ENCODE results near the gene SORCS2. TPM values are rescaled to one million over a fixed set of nuclear protein-coding genes. Genes with fewer than 3 reads are reported as not detected.

The SORCS2 gene
- total RNA-seq, 1 experiment from 2014 or later: not detected

DNA sequence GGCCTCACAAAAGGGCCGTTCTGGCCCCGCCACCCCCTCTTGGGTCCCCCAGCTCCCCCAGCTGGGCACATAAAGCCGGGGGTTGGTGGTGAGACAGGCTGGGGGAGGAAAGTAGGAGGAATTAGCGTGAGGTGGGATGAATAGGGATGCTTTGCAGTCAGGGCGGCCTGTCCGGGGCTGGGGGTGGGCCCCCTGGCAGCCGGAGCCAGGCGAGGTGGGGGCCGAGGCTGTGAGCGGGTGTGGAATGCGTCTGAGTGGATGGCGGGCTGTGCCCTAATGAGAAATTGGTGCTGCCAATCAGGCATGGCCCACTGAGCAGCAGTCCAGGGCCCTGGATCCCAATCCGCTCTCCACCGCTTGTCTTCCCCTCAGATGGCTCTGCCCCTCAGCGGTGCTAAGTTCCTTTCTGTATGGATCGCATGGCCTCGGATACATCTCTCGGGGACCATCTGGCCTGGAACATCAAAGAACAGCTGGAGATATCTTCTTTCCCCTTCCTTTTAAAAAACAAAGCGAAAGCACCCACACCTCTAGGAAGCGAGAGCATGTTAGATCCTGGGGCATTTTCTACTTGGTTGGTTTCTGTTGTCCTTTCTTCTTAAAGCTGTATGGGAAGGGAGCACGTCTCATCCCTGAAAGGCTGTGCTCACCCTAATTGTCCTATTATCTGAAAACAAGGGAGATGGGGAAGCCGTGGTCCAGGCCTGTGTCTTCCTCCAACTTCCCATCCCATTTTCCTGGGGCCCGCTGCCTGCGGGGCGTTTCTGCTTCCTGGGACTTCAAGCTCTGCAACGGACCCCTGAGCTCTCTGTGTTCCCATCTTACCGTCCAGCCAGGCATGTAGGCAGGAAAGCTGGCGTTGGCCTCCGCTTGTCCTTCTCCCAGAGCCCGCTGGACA lies 106.9 kb downstream of the SORCS2 start:
- TF ChIP-seq CTCF (IDR thresholded peaks at IDR 0.05; ENCODE audit: unreplicated experiment): no peak
- Mint-ChIP-seq H3K4me1 (ENCODE audit: insufficient read depth, unreplicated experiment) (no peaks in the 10 kb centered on the region), H3K4me3 (ENCODE audit: unreplicated experiment) (no peak overlapping the region), H3K27ac (ENCODE audit: low read depth, unreplicated experiment) (no peak overlapping the region), H3K27me3 (ENCODE audit: insufficient read depth, unreplicated experiment) (peaks cover 41% of the 10 kb centered on the region), H3K36me3 (ENCODE audit: insufficient read depth, unreplicated experiment) (no peaks in the 10 kb centered on the region), H3K9me3 (ENCODE audit: unreplicated experiment) (no peaks in the 10 kb centered on the region)
- ChIA-PET CTCF (interaction anchor here (0.8 to 1.1 kb wide), 3 partner anchors 105 to 421 kb away, joined by 3 to 4 read pairs (median 3); no protein-coding TSS in a partner anchor), POLR2A (no interaction called here)
- no TSS peak for BruUV-seq (replicated peaks)
- intact Hi-C loops (cut with micrococcal nuclease): no loop called here
- DNase-seq (ENCODE audit: unreplicated experiment): no peak

- Mint-ChIP-seq H3K27me3 (ENCODE audit: insufficient read depth, unreplicated experiment) (peaks cover 46% of the 10 kb centered on the region), H3K27ac (ENCODE audit: low read depth, unreplicated experiment) (no peak overlapping the region), H3K4me1 (ENCODE audit: insufficient read depth, unreplicated experiment) (no peaks in the 10 kb centered on the region), H3K9me3 (ENCODE audit: unreplicated experiment) (no peaks in the 10 kb centered on the region), H3K4me3 (ENCODE audit: unreplicated experiment) (no peak overlapping the region), H3K36me3 (ENCODE audit: insufficient read depth, unreplicated experiment) (no peaks in the 10 kb centered on the region)
- DNase-seq (ENCODE audit: unreplicated experiment): no peak
- intact Hi-C loops (cut with micrococcal nuclease): no loop called here
- BruUV-seq (replicated peaks): no TSS peak
- CTCF ChIA-PET: interaction anchor here (0.8 to 1.1 kb wide), 2 partner anchors 108 to 420 kb away, joined by 3 read pairs; no protein-coding TSS in a partner anchor
- TF ChIP-seq CTCF (IDR thresholded peaks at IDR 0.05; ENCODE audit: unreplicated experiment): no peak
- POLR2A ChIA-PET: no interaction called here
Measured at GRCh38 chr4:7299908-7300710, 107.8 kb downstream of the SORCS2 start.

- CTCF ChIA-PET: no interaction called here
- no peak for TF ChIP-seq CTCF (IDR thresholded peaks at IDR 0.05; ENCODE audit: unreplicated experiment)
- no peak for DNase-seq (ENCODE audit: unreplicated experiment)
- POLR2A ChIA-PET: no interaction called here
- H3K9me3 Mint-ChIP-seq (ENCODE audit: unreplicated experiment): no peaks in the 10 kb centered on the region
- intact Hi-C loops (cut with micrococcal nuclease): no loop called here
- no peaks in the 10 kb centered on the region for H3K4me1 Mint-ChIP-seq (ENCODE audit: insufficient read depth, unreplicated experiment)
- H3K36me3 Mint-ChIP-seq (ENCODE audit: insufficient read depth, unreplicated experiment): no peaks in the 10 kb centered on the region
- H3K27me3 Mint-ChIP-seq (ENCODE audit: insufficient read depth, unreplicated experiment): peaks cover 47% of the 10 kb centered on the region
- no peak overlapping the region for H3K27ac Mint-ChIP-seq (ENCODE audit: low read depth, unreplicated experiment)
- H3K4me3 Mint-ChIP-seq (ENCODE audit: unreplicated experiment): no peak overlapping the region
- BruUV-seq (replicated peaks): no TSS peak
Measured at GRCh38 chr4:7300711-7301095, 108.4 kb downstream of the SORCS2 start.

GRCh38 chr4:7301126-7301785 lies 108.9 kb downstream of the SORCS2 start:
- H3K27ac Mint-ChIP-seq (ENCODE audit: low read depth, unreplicated experiment): no peak overlapping the region
- no peak overlapping the region for H3K4me3 Mint-ChIP-seq (ENCODE audit: unreplicated experiment)
- no peaks in the 10 kb centered on the region for H3K9me3 Mint-ChIP-seq (ENCODE audit: unreplicated experiment)
- CTCF ChIA-PET: interaction anchor here (0.6 to 1.6 kb wide), 3 partner anchors 106 to 109 kb away, joined by 3 to 4 read pairs (median 4); partner anchors contain the start of gene SORCS2
- peaks cover 52% of the 10 kb centered on the region for H3K27me3 Mint-ChIP-seq (ENCODE audit: insufficient read depth, unreplicated experiment)
- no peaks in the 10 kb centered on the region for H3K4me1 Mint-ChIP-seq (ENCODE audit: insufficient read depth, unreplicated experiment)
- no TSS peak for BruUV-seq (replicated peaks)
- no peak for TF ChIP-seq CTCF (IDR thresholded peaks at IDR 0.05; ENCODE audit: unreplicated experiment)
- POLR2A ChIA-PET: no interaction called here
- intact Hi-C loops (cut with micrococcal nuclease): no loop called here
- no peaks in the 10 kb centered on the region for H3K36me3 Mint-ChIP-seq (ENCODE audit: insufficient read depth, unreplicated experiment)
- no peak for DNase-seq (ENCODE audit: unreplicated experiment)

Data from MCF 10A (cell line).